Activated naive CD4-positive, alpha-beta T cell treated with anti-CD3 and anti-CD28 coated beads, Interleukin-2, amount 50 U/mL, for 16 hours (primary cell): ENCODE data around the gene POLR3E.
"Not testable (repeated sequence)": the region's sequence is repeated elsewhere in the genome, so short reads cannot be mapped to it uniquely, and the experiment has no call there.

Source experiments
- DNase-seq: peaks from one replicate; pipeline ENCODE4 v3.0.0-alpha.2; 2020

POLR3E gene

GRCh38 chr16:22293137-22294106 is 3.8 kb upstream of the POLR3E start:
- DNase-seq: no peak

- DNase-seq: no peak
These were observed 740 bp upstream of the POLR3E start for GRCh38 chr16:22296225-22297113.

GRCh38 chr16:22297871-22298733 is 893 bp downstream of the POLR3E start:
- DNase-seq: peak; percentile 74

- DNase-seq: no peak
These were observed 1.8 kb downstream of the POLR3E start for GRCh38 chr16:22299036-22299435.

- peak; percentile 45 for DNase-seq
These were observed 3.3 kb downstream of the POLR3E start for GRCh38 chr16:22300427-22301071.

- DNase-seq: not testable (repeated sequence)
These were observed 4.2 kb downstream of the POLR3E start for GRCh38 chr16:22301423-22301822.

- no peak for DNase-seq
These were observed 5.7 kb downstream of the POLR3E start for GRCh38 chr16:22302776-22303363.

- no peak for DNase-seq
These were observed 7.2 kb downstream of the POLR3E start for GRCh38 chr16:22304411-22304810.

- no peak for DNase-seq
These were observed 9.6 kb downstream of the POLR3E start for GRCh38 chr16:22306788-22307187.

- DNase-seq: no peak
These were observed 10.6 kb downstream of the POLR3E start for GRCh38 chr16:22307838-22308237.

- DNase-seq: no peak
These were observed 11.8 kb downstream of the POLR3E start for GRCh38 chr16:22308824-22309520.

GRCh38 chr16:22311520-22311919 is 14.3 kb downstream of the POLR3E start:
- DNase-seq: no peak

GRCh38 chr16:22312897-22313781 is 15.9 kb downstream of the POLR3E start:
- DNase-seq: no peak

GRCh38 chr16:22313876-22314470 is 16.8 kb downstream of the POLR3E start:
- no peak for DNase-seq

GRCh38 chr16:22314661-22315626 is 17.7 kb downstream of the POLR3E start:
- no peak for DNase-seq

GRCh38 chr16:22315979-22316378 is 18.8 kb downstream of the POLR3E start:
- DNase-seq: no peak

GRCh38 chr16:22316411-22316811 is 19.2 kb downstream of the POLR3E start:
- DNase-seq: no peak

- no peak for DNase-seq
These were observed 19.9 kb downstream of the POLR3E start for GRCh38 chr16:22317001-22317530.
